GM12892 (cell line): Measurements from ENCODE around the gene CACNB1.
A peak's percentile ranks its signal among the peaks of the same experiment; 100 is the strongest.
"Not testable (repeated sequence)": the region's sequence is repeated elsewhere in the genome, so short reads cannot be mapped to it uniquely, and the experiment has no call there.

Source experiments
- DNase-seq: peaks from one replicate; pipeline ENCODE4 v3.0.0; 2011; ENCODE audit not compliant: insufficient read length
- FAIRE-seq: peaks from 2 replicates; lab custom pipeline; 2011; peaks lifted over from hg19 to GRCh38; lab: Jason Lieb, UNC
- POLR2A ChIP-seq: IDR thresholded peaks from 2 replicates; pipeline ENCODE4 v1.6.1; 2011; ENCODE audit warnings: low read depth, low read length, control low read depth
- POLR2AphosphoS5 ChIP-seq: IDR thresholded peaks from 2 replicates; pipeline ENCODE4 v1.6.1; 2011; ENCODE audit warnings: low read depth, low read length, control low read depth
- TAF1 ChIP-seq: IDR thresholded peaks from 2 replicates; pipeline ENCODE4 v1.6.1; 2011; ENCODE audit warnings: low read depth, mild to moderate bottlenecking, control low read depth, low read length, borderline replicate concordance

CACNB1 gene

DNA sequence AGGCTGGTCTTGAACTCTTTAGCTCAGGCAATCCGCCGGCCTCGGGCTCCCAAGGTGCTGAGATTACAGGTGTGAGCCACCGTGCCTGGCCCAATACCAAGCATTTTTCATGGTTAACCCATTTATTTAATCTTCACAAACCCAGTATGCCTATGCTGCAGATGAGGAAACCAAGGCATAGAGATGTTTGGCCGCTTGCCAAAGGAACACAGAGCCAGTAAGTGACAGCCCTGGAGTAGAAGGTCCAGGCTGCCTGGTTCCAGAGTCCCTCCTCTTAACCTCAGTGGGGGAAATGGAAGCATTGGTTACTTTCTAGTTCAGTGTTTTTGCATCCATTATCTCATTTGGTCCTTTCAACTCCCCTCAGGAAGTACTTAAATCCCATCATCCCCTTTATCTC is 16.2 kb downstream of the CACNB1 start:
- DNase-seq (no peak), FAIRE-seq (no peak)
- TF ChIP-seq POLR2A (no peak), POLR2AphosphoS5 (no peak)

DNA sequence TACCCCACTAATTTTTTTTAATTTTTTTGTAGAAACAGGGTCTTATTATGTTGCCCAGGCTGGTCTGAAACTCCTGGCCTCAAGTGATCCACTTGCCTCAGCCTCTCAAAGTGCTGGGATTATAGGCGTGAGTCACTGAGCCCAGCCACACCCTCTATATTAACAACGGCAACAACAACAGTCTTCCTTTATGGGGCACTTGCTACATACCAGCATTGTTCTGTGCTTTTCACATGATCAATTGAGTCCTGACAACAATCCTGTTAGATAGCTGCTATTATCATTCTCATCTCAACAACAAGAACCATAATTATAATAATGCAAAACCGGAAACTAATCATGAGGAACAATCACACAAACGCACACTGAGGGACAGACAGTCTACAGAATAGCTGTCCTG is 18.9 kb downstream of the CACNB1 start:
- TF ChIP-seq TAF1 = no peak
- no peak for TF ChIP-seq POLR2A
- no peak for TF ChIP-seq POLR2AphosphoS5
- FAIRE-seq (no peak), DNase-seq (no peak)

DNA sequence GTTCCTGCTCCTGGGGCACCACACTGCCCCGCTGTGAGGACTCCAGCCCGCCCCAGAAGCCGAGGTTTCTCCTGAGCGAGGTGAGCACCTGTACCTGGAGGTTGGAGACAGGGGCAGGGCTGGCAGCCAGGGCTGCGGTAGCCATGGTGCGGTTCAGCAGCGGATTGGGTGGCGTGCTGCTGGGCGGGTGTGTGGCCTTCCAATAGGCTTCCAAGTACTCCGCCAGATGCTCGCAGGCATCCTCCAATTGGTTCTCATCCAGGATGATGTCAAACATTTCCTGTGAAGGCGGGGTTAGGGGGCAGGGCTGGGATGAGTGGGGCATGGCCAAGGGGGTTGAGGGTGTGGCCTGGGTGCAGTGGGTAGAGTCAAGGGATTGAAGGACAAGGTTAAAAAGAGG is 20.2 kb downstream of the CACNB1 start:
- DNase-seq (no peak), FAIRE-seq (no peak)
- TF ChIP-seq POLR2AphosphoS5 (no peak), TAF1 (no peak), POLR2A (no peak)

DNA sequence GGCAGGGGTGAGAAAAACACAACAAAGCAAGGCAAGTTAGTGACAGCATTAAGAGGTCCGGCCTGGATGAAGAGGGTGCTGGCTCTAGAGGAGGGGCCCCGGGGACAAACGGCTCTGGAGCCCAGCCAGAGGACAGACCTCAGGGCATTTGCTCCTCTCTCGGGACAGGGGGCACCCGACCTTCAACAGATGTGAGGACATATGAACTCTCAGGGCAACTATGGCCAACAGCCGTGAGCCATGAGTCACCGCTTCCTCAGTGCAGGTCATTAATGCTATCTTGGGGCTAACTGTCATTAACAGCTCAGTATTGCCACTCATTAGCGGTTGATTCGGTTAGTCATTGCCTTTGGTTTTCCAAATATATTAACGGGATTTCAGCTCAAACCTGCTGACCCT is 21.8 kb downstream of the CACNB1 start:
- no peak for DNase-seq
- FAIRE-seq = no peak
- TF ChIP-seq TAF1 (no peak), POLR2A (no peak), POLR2AphosphoS5 (no peak)

DNA sequence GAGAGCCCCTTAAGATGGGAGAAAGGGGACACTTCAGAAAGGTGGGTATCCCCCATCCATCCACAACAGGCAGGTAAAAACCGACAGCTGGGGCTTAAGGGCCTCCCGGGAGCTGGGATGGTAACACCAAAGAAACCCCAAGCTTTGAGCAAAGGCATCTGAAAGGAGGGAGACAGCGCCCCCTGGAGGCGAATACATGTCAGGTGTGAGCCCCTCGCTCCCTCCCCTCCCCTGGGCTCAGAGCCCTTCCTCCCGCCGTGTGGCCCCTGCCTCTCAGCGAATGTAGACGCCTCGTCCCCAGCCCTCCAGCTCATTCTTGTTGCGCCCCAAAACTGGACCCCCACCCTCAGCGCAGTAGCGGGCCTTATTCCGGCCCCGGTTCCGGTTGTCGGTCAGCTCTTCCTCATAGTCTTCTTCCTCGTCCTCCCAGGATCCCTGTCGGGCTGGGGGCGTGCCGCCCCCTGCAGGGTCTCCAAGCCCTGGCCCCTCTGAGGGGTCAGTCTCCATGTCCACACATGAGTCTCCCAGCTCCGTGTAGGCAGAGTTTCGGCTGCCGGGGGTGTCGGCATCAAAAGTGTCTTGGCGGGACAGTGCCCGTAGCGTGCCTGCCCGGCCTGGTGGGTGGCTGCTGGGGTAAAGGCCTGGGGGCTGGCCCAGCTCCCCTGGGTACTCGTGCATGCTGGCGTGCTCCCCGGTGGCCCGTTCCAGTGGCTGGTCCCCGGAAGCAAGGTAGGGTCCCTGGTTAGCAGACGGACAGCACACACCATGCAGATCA is 22.4 kb downstream of the CACNB1 start:
- TF ChIP-seq POLR2A (no peak), TAF1 (no peak), POLR2AphosphoS5 (no peak)
- peak; percentile 36 for FAIRE-seq
- DNase-seq = peak; percentile 93

DNA sequence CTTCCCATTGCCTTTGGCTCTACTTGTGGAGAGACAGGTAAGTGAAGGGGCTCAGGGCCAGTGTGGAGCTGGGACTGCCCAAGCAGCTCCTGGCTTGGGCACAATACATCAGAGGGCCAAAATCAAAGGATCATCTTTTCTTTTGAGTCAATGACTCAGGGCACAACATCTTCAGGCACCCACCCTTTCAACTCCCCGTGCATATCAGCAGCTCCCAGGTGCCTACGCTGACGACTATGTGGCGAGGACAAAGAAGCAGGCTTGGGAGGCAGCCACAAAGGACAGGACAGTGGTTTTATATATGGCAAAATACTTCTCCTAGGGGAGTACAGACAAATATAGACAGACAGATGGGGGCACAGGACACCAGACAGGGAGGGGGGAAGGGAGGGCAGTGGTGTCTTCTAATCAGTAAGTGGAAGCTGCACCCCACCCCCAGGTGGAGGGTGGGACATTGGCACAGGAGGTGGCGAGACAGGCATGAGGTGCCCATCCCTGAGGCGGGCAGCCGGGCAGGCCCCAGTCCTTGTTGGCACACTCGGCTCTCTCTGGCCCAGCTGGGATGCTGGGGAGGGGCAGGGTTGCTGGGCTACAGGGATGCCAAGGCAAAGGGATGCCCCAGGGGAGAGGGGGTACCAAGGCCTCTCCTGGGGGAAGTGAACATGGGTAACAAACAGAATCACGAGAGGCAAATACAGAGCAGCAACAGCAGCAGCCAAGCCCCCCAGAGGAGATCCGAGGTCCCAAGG is 23.8 kb downstream of the CACNB1 start:
- no peak for DNase-seq
- no peak for FAIRE-seq
- TF ChIP-seq POLR2A = no peak
- TF ChIP-seq TAF1 = no peak

DNA sequence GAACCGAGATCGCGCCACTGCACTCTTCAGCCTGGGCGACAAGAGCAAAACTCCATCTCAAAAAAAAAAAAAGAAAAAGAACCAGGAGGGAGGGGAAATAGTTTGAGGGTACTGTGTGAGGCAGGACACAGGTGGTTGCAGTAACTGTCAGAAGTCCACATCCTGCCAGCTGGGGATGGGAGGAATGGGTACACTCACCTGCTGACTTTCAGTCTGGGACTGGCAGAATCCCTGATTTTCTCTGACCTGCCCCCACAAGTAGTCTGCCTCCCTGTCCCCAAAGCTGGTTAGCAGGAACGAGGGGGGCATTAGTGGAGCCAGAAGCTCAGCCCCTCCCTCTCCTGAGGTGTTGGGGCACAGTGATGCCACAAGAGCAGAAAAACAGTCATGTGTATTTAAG is 24.4 kb downstream of the CACNB1 start:
- no peak for TF ChIP-seq POLR2AphosphoS5
- TF ChIP-seq POLR2A = no peak
- FAIRE-seq (no peak), DNase-seq (no peak)

DNA sequence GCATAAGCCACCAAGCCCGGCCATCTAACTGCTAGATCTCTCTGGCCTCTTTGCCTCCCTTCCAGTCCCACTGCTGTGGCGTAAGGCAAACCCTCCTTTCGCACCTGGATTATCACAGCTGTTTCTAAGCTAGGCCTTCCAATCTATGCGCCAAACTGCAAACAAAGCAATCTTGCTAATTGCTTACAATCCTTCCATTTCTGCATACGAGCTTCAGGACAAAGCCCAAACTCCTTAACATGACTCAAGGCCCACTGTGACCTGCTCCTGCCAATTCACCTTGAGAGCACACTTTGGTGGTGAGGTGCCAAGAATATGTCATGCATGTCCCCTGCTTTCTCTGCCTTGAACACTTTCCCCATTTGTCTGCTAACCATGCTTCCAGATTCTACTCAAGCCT is 25.5 kb downstream of the CACNB1 start:
- no peak for FAIRE-seq
- no peak for TF ChIP-seq POLR2AphosphoS5
- no peak for TF ChIP-seq POLR2A
- TF ChIP-seq TAF1 = no peak
- DNase-seq = no peak

DNA sequence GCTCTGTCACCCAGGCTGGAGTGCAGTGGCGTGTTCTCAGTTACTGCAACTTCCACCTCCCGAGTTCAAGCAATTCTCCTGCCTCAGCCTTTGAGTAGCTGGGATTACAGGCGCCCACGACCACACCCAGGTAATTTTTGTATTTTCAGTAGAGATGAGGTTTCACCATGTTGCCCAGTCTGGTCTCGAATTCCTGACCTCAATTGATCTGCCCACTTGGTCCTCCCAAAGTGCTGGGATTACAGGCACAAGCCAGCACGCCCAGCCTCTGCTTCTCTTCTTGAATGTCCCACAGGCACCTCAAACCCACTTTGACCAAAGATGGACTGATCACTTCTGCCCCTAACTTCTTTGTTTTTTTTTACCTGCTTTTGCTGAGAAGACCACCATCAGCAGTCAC is 26.9 kb downstream of the CACNB1 start:
- DNase-seq = no peak
- TF ChIP-seq POLR2AphosphoS5 (no peak), TAF1 (no peak), POLR2A (no peak)
- FAIRE-seq = no peak

DNA sequence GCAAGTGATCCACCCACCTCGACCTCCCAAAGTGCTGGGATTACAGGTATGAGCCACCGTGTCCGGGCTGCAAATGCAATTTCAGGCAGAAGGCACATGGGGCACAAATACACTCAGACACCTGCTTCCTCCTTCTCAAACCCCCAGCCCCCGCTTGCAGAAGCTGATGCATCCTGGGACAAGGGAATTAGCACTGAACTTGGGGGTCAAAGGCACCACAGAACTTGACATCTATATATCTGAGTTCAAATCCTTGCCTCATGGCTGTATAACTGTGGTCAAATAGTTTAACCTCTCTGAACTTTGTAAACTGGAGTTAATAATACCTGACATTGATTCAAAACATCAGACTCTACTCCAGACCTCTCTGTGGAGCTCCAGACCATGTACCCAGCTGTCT is 27.4 kb downstream of the CACNB1 start:
- TF ChIP-seq TAF1 = no peak
- TF ChIP-seq POLR2A = no peak
- TF ChIP-seq POLR2AphosphoS5 = no peak
- DNase-seq (no peak), FAIRE-seq (no peak)

DNA sequence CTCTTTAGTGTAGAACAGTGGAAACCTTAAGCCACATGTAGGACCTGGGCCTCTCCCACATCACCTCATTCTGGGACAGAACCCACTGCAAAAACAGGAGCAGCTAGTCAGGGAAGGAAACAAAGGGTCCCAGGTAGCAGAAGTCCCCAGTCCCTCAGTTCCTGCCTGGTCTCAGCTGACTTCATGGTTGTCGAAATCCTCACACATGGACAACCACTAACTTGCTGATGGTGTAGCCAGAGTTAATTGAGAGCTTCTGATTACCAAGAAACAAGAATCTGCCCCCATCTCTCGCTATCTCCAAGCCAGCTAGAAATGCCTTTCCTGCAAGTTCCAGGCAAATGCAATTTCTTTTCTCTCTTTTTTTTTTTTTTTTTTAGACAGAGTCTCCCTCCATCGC is 28.0 kb downstream of the CACNB1 start:
- DNase-seq (no peak), FAIRE-seq (no peak)
- TF ChIP-seq POLR2A = no peak

DNA sequence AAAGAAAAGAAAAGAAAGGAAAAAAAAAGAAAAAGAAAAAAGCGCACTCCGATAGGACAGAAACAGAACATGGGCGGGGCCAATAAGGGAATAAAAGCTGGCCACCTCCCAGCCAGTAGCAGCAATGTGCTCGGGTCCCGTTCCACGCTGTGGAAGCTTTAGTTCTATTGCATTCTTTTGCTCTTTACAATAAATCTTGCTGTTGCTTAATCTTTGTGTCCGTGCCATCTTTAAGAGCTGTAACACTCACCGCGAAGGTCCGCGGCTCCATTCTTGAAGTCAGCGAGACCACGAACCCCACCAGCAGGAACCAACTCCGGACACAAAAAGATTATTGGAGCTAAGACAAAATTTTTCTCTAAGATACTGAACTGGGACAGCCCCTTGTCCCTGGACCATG is 28.4 kb downstream of the CACNB1 start:
- FAIRE-seq (no peak), DNase-seq (no peak)
- TF ChIP-seq POLR2AphosphoS5 = no peak
- TF ChIP-seq POLR2A = no peak
- TF ChIP-seq TAF1 = no peak

DNA sequence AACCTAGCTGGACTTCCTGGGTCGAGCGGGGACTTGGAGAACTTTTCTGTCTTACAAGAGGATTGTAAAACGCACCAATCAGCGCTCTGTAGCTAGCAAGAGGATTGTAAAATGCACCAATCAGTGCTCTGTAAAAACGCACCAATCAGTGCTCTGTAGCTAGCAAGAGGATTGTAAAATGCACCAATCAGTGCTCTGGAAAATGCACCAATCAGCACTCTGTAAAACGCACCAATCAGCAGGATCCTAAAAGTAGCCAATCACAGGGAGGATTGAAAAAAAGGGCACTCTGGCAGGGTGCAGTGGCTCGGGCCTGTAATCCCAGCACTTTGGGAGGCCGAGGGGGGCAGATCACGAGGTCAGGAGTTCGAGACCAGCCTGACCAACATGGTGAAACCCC is 29.0 kb downstream of the CACNB1 start:
- DNase-seq, FAIRE-seq: not testable (repeated sequence)
